HepG2 (cell line): Measurements from ENCODE around the gene NDE1. TPM values are rescaled to one million over a fixed set of nuclear protein-coding genes. Genes with fewer than 3 reads are reported as not detected.

Source experiments
- ATAC-seq: fragments of 200-7000 bp; cut with Tn5 transposase; 3 replicates; pipeline ENCODE4 v1.9.1; 2020; ENCODE audit warnings: mild to moderate bottlenecking, moderate library complexity
- BruUV-seq: library from RNA; stranded (reverse); fragments of 400-500 nt; replicated peaks from 2 replicates; lab custom pipeline; 2021; lab: Mats Ljungman, UMichigan
- CTCF ChIA-PET: fragments of 300-600 bp; formaldehyde crosslinking; extraction: SDS; loops from one replicate; lab custom pipeline; 2021; ENCODE audit warnings: low total read pairs, inconsistent platforms, low intra/inter-chr PET ratio; lab: Yijun Ruan, JAX
- POLR2A ChIA-PET: fragments of 350-600 bp; sonication (Branson Sonifier 250); formaldehyde crosslinking; loops from one replicate; lab custom pipeline; 2020; ENCODE audit warnings: antibody characterized with exemption, inconsistent platforms; lab: Yijun Ruan, JAX
- DNase-seq: peaks from one replicate; pipeline ENCODE4 v3.0.0-alpha.2; 2015; ENCODE audit warnings: low spot score
- FAIRE-seq: peaks from 3 replicates; lab custom pipeline; 2011; peaks lifted over from hg19 to GRCh38; lab: Jason Lieb, UNC
- H2AFZ ChIP-seq: one replicate; pipeline ENCODE4 v1.6.1; 2011; ENCODE audit warnings: low read length, inconsistent platforms
- H3K27ac ChIP-seq: fragments of 300-600 bp; 3 replicates; pipeline ENCODE4 v1.8.0; 2011; ENCODE audit warnings: mixed run types, mild to moderate bottlenecking, mixed read lengths, low read length, inconsistent platforms; ENCODE audit not compliant: insufficient read depth; ENCODE audit errors: extremely low read length
- H3K27me3 ChIP-seq, 2 experiments: fragments of 200-600 bp in 1 of 2; 2 replicates in 1 of 2; 3 replicates in 1 of 2; pipeline versions ENCODE4 v1.6.0 to v1.8.0; 2011; ENCODE audit warnings: low read length in 2 of 2, mild to moderate bottlenecking in 2 of 2, moderate library complexity in 2 of 2, inconsistent platforms in 1 of 2; ENCODE audit not compliant: insufficient read depth in 2 of 2, control insufficient read depth in 1 of 2
- H3K36me3 ChIP-seq, 2 experiments: fragments of 200-600 bp in 1 of 2; replicated peaks in 1 of 2; 2 replicates in 1 of 2; 3 replicates in 1 of 2; pipeline versions ENCODE4 v1.5.1 to v1.8.0; 2011; ENCODE audit warnings: low read length in 2 of 2, inconsistent platforms in 1 of 2; ENCODE audit not compliant: insufficient read depth in 2 of 2, control insufficient read depth in 1 of 2
- H3K4me1 ChIP-seq: 2 replicates; pipeline ENCODE4 v1.5.1; 2012; ENCODE audit warnings: low read length, inconsistent platforms; ENCODE audit not compliant: insufficient read depth
- H3K4me2 ChIP-seq: 2 replicates; pipeline ENCODE4 v1.6.0; 2011; ENCODE audit warnings: low read depth, low read length, inconsistent platforms
- H3K4me3 ChIP-seq, 3 experiments: fragments of 200-600 bp in 1 of 3; sonication (generic), shearing (Covaris generic) in 1 of 3; replicated peaks in 1 of 3; 2 replicates each; pipeline ENCODE4 v1.5.1; 2011 to 2016; ENCODE audit warnings: low read length in 3 of 3, inconsistent platforms in 2 of 3, low read depth in 2 of 3, mild to moderate bottlenecking in 2 of 3, control low read depth in 1 of 3, mixed read lengths in 1 of 3; ENCODE audit not compliant: insufficient read depth in 1 of 3
- H3K79me2 ChIP-seq: one replicate; pipeline ENCODE4 v1.6.1; 2011; ENCODE audit warnings: low read length, inconsistent platforms; ENCODE audit not compliant: insufficient read depth
- H3K9ac ChIP-seq: 2 replicates; pipeline ENCODE4 v1.6.0; 2011; ENCODE audit warnings: mild to moderate bottlenecking, low read depth, low read length, inconsistent platforms; ENCODE audit not compliant: insufficient read depth
- H3K9me3 ChIP-seq: 2 replicates; pipeline ENCODE4 v1.5.1; 2012; ENCODE audit warnings: mild to moderate bottlenecking, low read length
- H4K20me1 ChIP-seq: 2 replicates; pipeline ENCODE4 v1.6.0; 2011; ENCODE audit warnings: inconsistent platforms, mild to moderate bottlenecking, low read length, moderate library complexity; ENCODE audit not compliant: insufficient read depth
- DRAP1 ChIP-seq: IDR thresholded peaks from 2 replicates; pipeline ENCODE4 v1.6.1; 2016; ENCODE audit warnings: missing genetic modification reagents, missing compliant biosample characterization
- KDM1A ChIP-seq: IDR thresholded peaks from 2 replicates; pipeline ENCODE4 v1.6.1; 2016; ENCODE audit warnings: missing compliant biosample characterization
- NBN ChIP-seq: fragments of 450-650 bp; conservative IDR thresholded peaks from 2 replicates; pipeline ENCODE4 v1.6.1; 2017
- TARDBP ChIP-seq: sonication (generic); formaldehyde crosslinking; IDR thresholded peaks from 2 replicates; pipeline ENCODE4 v1.8.0; 2022; ENCODE audit warnings: mild to moderate bottlenecking, missing genetic modification reagents
- TGIF2 ChIP-seq: IDR thresholded peaks from 2 replicates; pipeline ENCODE4 v1.6.1; 2016; ENCODE audit warnings: control low read depth, missing compliant biosample characterization
- ZKSCAN1 ChIP-seq: fragments of 150-350 bp; IDR thresholded peaks from 2 replicates; pipeline ENCODE4 v1.6.1; 2014; ENCODE audit warnings: low read length
- ZNF121 ChIP-seq: sonication (generic); formaldehyde crosslinking; IDR thresholded peaks from 2 replicates; pipeline ENCODE4 v1.5.0; 2020; ENCODE audit warnings: mild to moderate bottlenecking, missing genetic modification reagents
- ZNF44 ChIP-seq: sonication (generic); formaldehyde crosslinking; IDR thresholded peaks from 2 replicates; pipeline ENCODE4 v1.5.1; 2020; ENCODE audit warnings: mild to moderate bottlenecking, missing genetic modification reagents
- ZNF567 ChIP-seq: sonication (generic); formaldehyde crosslinking; IDR thresholded peaks from 2 replicates; pipeline ENCODE4 v1.8.1; 2023; ENCODE audit warnings: mild to moderate bottlenecking, missing genetic modification reagents, borderline replicate concordance
- ZNF770 ChIP-seq: sonication (generic); formaldehyde crosslinking; IDR thresholded peaks from 2 replicates; pipeline ENCODE4 v1.5.0; 2020; ENCODE audit warnings: mild to moderate bottlenecking, missing genetic modification reagents
- ZNF782 ChIP-seq: sonication (generic); formaldehyde crosslinking; IDR thresholded peaks from 2 replicates; pipeline ENCODE4 v1.4.0; 2020; ENCODE audit warnings: missing genetic modification reagents, mild to moderate bottlenecking, borderline replicate concordance
- WGBS: methylation state at CpG from one replicate; pipeline ENCODE4 v1.1.6; 2017; ENCODE audit warnings: low lambda C conversion rate; 5-methylcytosine and 5-hydroxymethylcytosine counted together
- in situ Hi-C: cut with HindIII; loops from 2 replicates; pipeline ENCODE4 v1.10.0; 2017; ENCODE audit warnings: low pct_unique_long_range_greater_than_20kb; ENCODE audit not compliant: extremely low pct_ligation_motif_present
- intact Hi-C: fragments of 100-400 bp; cut with micrococcal nuclease; formaldehyde crosslinking; loops from one replicate; pipeline ENCODE4 v1.10.0; 2022; ENCODE audit not compliant: unreplicated experiment
- polyA plus RNA-seq, 8 experiments: library from polyadenylated mRNA; depleted of rRNA in 3 of 8; stranded (reverse) in 7 of 8; unstranded in 1 of 8; fragments of >200 nt; fragmentation: Illumina TruSeq in 4 of 8; extraction: Trizol in 4 of 8; gene quantifications; 2 replicates each; pipeline versions ENCODE4 v1.2.1 to v1.2.3, GENCODE V29; 2011 to 2016; ENCODE audit warnings: low read depth in 4 of 8, missing spikeins in 1 of 8, mixed read lengths in 1 of 8; ENCODE audit not compliant: insufficient read depth in 1 of 8
- total RNA-seq, 5 experiments: library from RNA; depleted of rRNA; stranded (reverse); fragments of >200 nt; fragmentation: Illumina TruSeq; extraction: Trizol; gene quantifications; 2 replicates each; pipeline ENCODE4 v1.2.3, GENCODE V29; 2016; ENCODE audit warnings: low read depth in 1 of 5

NDE1 gene
- total and polyA plus RNA-seq, 2 of the 13 experiments (the other 11 are each of a cell fraction or from before 2014, with no cell fraction given), result 40.9 to 72.5 TPM

- DNase-seq (no peak), FAIRE-seq (no peak), ATAC-seq (no peak)
- Histone ChIP-seq H4K20me1 (no peaks in the 10 kb centered on the region), H3K9me3 (no peaks in the 10 kb centered on the region), H3K9ac (no peak overlapping the region), H3K4me3 (no peak overlapping the region), H3K27me3 (peaks cover 0 to 6% of the 10 kb centered on the region in 2 experiments; a peak in 1 of 5 replicates), H3K79me2 (peaks cover 23% of the 10 kb centered on the region), H3K4me2 (no peak overlapping the region), H2AFZ (no peak overlapping the region)
- POLR2A ChIA-PET, result no interaction called here
- intact Hi-C loops, result no loop called here
- TF ChIP-seq TGIF2, result no peak
- TF ChIP-seq NBN, result no peak
- TF ChIP-seq ZNF44, result no peak
- TF ChIP-seq TARDBP (CRISPR knock-in tag), result no peak
- no peak for TF ChIP-seq KDM1A (CRISPR knock-in tag)
- TF ChIP-seq ZKSCAN1, result no peak
- TF ChIP-seq ZNF567, result no peak
- no peak for TF ChIP-seq ZNF782 (CRISPR knock-in tag)
- peak; percentile 38; the same call in 1 of the 2 replicates for TF ChIP-seq ZNF770
- TF ChIP-seq DRAP1 (CRISPR knock-in tag), result no peak
- TF ChIP-seq ZNF121 (CRISPR knock-in tag), result peak; percentile 60; the same call in 1 of the 2 replicates
- TF ChIP-seq, all 625 proteins: peak for 2
- in situ Hi-C loops, result no loop called here
- Histone ChIP-seq H3K4me1 (peaks cover 51% of the 10 kb centered on the region), H3K36me3 (no peaks in the 10 kb centered on the region; a peak in 1 of 5 replicates), H3K27ac (no peak overlapping the region)
- 62% methylated on average over 7 of the region's 7 CpGs for WGBS
- no TSS peak for BruUV-seq
- CTCF ChIA-PET, result no interaction called here
Observed at GRCh38 chr16:15647294-15648014, 2.6 kb upstream of the NDE1 start.
